Measurements from ENCODE around the gene SLC25A28. TPM values are rescaled to one million over a fixed set of nuclear protein-coding genes. Genes with fewer than 3 reads are reported as not detected.
"Not testable (repeated sequence)": the region's sequence is repeated elsewhere in the genome, so short reads cannot be mapped to it uniquely, and the experiment has no call there.

The SLC25A28 gene
- total RNA-seq, 2 experiments from 2014 or later, result 50.7 to 55.0 TPM

- POLR2A ChIA-PET, result no interaction called here
- Mint-ChIP-seq H3K27ac (no peak overlapping the region), H3K27me3 (ENCODE audit: low read depth) (peaks cover 2% of the 10 kb centered on the region), H3K36me3 (ENCODE audit: low read depth) (peaks cover 11% of the 10 kb centered on the region), H3K4me1 (ENCODE audit: low read depth) (no peaks in the 10 kb centered on the region), H3K9me3 (ENCODE audit: insufficient read depth) (no peaks in the 10 kb centered on the region), H3K4me3 (no peak overlapping the region)
- CTCF ChIA-PET, result interaction anchor here (1.3 to 1.4 kb wide), 2 partner anchors 59 to 213 kb away, joined by 3 to 4 read pairs; no protein-coding TSS in a partner anchor
- DNase-seq (no peak), ATAC-seq (no peak)
Measured at GRCh38 chr10:99605351-99605750, 14.9 kb downstream of the SLC25A28 start.

GRCh38 chr10:99604862-99605261 is 15.4 kb downstream of the SLC25A28 start:
- no peak for DNase-seq
- Mint-ChIP-seq H3K9me3 (ENCODE audit: insufficient read depth) (no peaks in the 10 kb centered on the region), H3K27ac (no peak overlapping the region), H3K27me3 (ENCODE audit: low read depth) (peaks cover 2% of the 10 kb centered on the region), H3K4me3 (no peak overlapping the region), H3K36me3 (ENCODE audit: low read depth) (peaks cover 6% of the 10 kb centered on the region), H3K4me1 (ENCODE audit: low read depth) (no peaks in the 10 kb centered on the region)
- ChIA-PET CTCF (interaction anchor here (1.4 kb wide), 1 partner anchor 58 kb away, joined by 3 read pairs; no protein-coding TSS in a partner anchor), POLR2A (no interaction called here)
- no peak for ATAC-seq

- Mint-ChIP-seq H3K9me3 (ENCODE audit: insufficient read depth) (no peaks in the 10 kb centered on the region), H3K4me1 (ENCODE audit: low read depth) (no peaks in the 10 kb centered on the region), H3K36me3 (ENCODE audit: low read depth) (no peaks in the 10 kb centered on the region), H3K27me3 (ENCODE audit: low read depth) (peaks cover 5% of the 10 kb centered on the region), H3K27ac (no peak overlapping the region), H3K4me3 (no peak overlapping the region)
- ChIA-PET POLR2A (no interaction called here), CTCF (interaction anchor here (1.0 kb wide), 1 partner anchor 15 kb away, joined by 3 read pairs; no protein-coding TSS in a partner anchor)
- DNase-seq (no peak), ATAC-seq (no peak)
Measured at GRCh38 chr10:99598781-99599509, 21.3 kb downstream of the SLC25A28 start.

GRCh38 chr10:99598011-99598410 is 22.2 kb downstream of the SLC25A28 start:
- Mint-ChIP-seq H3K36me3 (ENCODE audit: low read depth) (no peaks in the 10 kb centered on the region), H3K9me3 (ENCODE audit: insufficient read depth) (no peaks in the 10 kb centered on the region), H3K27ac (no peak overlapping the region), H3K27me3 (ENCODE audit: low read depth) (peaks cover 5% of the 10 kb centered on the region), H3K4me3 (no peak overlapping the region), H3K4me1 (ENCODE audit: low read depth) (no peaks in the 10 kb centered on the region)
- DNase-seq, result no peak
- no peak for ATAC-seq
- ChIA-PET CTCF (interaction anchor here (0.7 to 1.0 kb wide), 2 partner anchors 14 to 16 kb away, joined by 3 read pairs; no protein-coding TSS in a partner anchor), POLR2A (no interaction called here)

- ATAC-seq; H3K4me3 Mint-ChIP-seq; H3K4me1 Mint-ChIP-seq (ENCODE audit: low read depth); DNase-seq; CTCF ChIA-PET; H3K9me3 Mint-ChIP-seq (ENCODE audit: insufficient read depth); H3K27me3 Mint-ChIP-seq (ENCODE audit: low read depth); POLR2A ChIA-PET; H3K27ac Mint-ChIP-seq; H3K36me3 Mint-ChIP-seq (ENCODE audit: low read depth): not testable (repeated sequence)
Measured at GRCh38 chr10:99596708-99597107, 23.5 kb downstream of the SLC25A28 start.

- H3K27ac Mint-ChIP-seq, result no peak overlapping the region
- ATAC-seq (no peak), DNase-seq (no peak)
- no peaks in the 10 kb centered on the region for H3K9me3 Mint-ChIP-seq (ENCODE audit: insufficient read depth)
- no peak overlapping the region for H3K4me3 Mint-ChIP-seq
- ChIA-PET POLR2A (no interaction called here), CTCF (no interaction called here)
- no peaks in the 10 kb centered on the region for H3K36me3 Mint-ChIP-seq (ENCODE audit: low read depth)
- H3K27me3 Mint-ChIP-seq (ENCODE audit: low read depth), result peaks cover 5% of the 10 kb centered on the region
- no peaks in the 10 kb centered on the region for H3K4me1 Mint-ChIP-seq (ENCODE audit: low read depth)
Measured at GRCh38 chr10:99595770-99596465, 24.3 kb downstream of the SLC25A28 start.

GRCh38 chr10:99595236-99595635 is 25.0 kb downstream of the SLC25A28 start:
- H3K36me3 Mint-ChIP-seq (ENCODE audit: low read depth), result no peaks in the 10 kb centered on the region
- no peak overlapping the region for H3K4me3 Mint-ChIP-seq
- ATAC-seq, result no peak
- no peak for DNase-seq
- CTCF ChIA-PET, result interaction anchor here (1.1 kb wide), 1 partner anchor 21 kb away, joined by 3 read pairs; no protein-coding TSS in a partner anchor
- H3K27me3 Mint-ChIP-seq (ENCODE audit: low read depth), result peaks cover 5% of the 10 kb centered on the region
- H3K9me3 Mint-ChIP-seq (ENCODE audit: insufficient read depth), result no peaks in the 10 kb centered on the region
- no peaks in the 10 kb centered on the region for H3K4me1 Mint-ChIP-seq (ENCODE audit: low read depth)
- POLR2A ChIA-PET, result interaction anchor here (0.6 kb wide), 1 partner anchor 886 kb away, joined by 4 read pairs; no protein-coding TSS in a partner anchor
- no peak overlapping the region for H3K27ac Mint-ChIP-seq

GRCh38 chr10:99593312-99593711 is 26.9 kb downstream of the SLC25A28 start:
- POLR2A ChIA-PET, result no interaction called here
- no peaks in the 10 kb centered on the region for H3K9me3 Mint-ChIP-seq (ENCODE audit: insufficient read depth)
- no peak overlapping the region for H3K27ac Mint-ChIP-seq
- no peak overlapping the region for H3K4me3 Mint-ChIP-seq
- no peaks in the 10 kb centered on the region for H3K4me1 Mint-ChIP-seq (ENCODE audit: low read depth)
- DNase-seq, result no peak
- H3K36me3 Mint-ChIP-seq (ENCODE audit: low read depth), result no peaks in the 10 kb centered on the region
- H3K27me3 Mint-ChIP-seq (ENCODE audit: low read depth), result peaks cover 5% of the 10 kb centered on the region
- CTCF ChIA-PET, result interaction anchor here (0.8 kb wide), 1 partner anchor 33 kb away, joined by 7 read pairs; no protein-coding TSS in a partner anchor
- no peak for ATAC-seq

GRCh38 chr10:99590799-99591198 is 29.4 kb downstream of the SLC25A28 start:
- no peaks in the 10 kb centered on the region for H3K4me1 Mint-ChIP-seq (ENCODE audit: low read depth)
- H3K9me3 Mint-ChIP-seq (ENCODE audit: insufficient read depth), result no peaks in the 10 kb centered on the region
- ChIA-PET POLR2A (no interaction called here), CTCF (no interaction called here)
- H3K36me3 Mint-ChIP-seq (ENCODE audit: low read depth), result no peaks in the 10 kb centered on the region
- no peak overlapping the region for H3K4me3 Mint-ChIP-seq
- H3K27me3 Mint-ChIP-seq (ENCODE audit: low read depth), result peaks cover 11% of the 10 kb centered on the region
- DNase-seq, result no peak
- H3K27ac Mint-ChIP-seq, result no peak overlapping the region
- no peak for ATAC-seq

- POLR2A ChIA-PET, result no interaction called here
- DNase-seq (no peak), ATAC-seq (no peak)
- Mint-ChIP-seq H3K27ac (no peak overlapping the region), H3K36me3 (ENCODE audit: low read depth) (no peaks in the 10 kb centered on the region), H3K9me3 (ENCODE audit: insufficient read depth) (no peaks in the 10 kb centered on the region), H3K4me3 (no peak overlapping the region), H3K27me3 (ENCODE audit: low read depth) (peaks cover 11% of the 10 kb centered on the region), H3K4me1 (ENCODE audit: low read depth) (no peaks in the 10 kb centered on the region)
- CTCF ChIA-PET, result no interaction called here
Measured at GRCh38 chr10:99583687-99584086, 36.6 kb downstream of the SLC25A28 start.

- ChIA-PET POLR2A (no interaction called here), CTCF (no interaction called here)
- Mint-ChIP-seq H3K9me3 (ENCODE audit: insufficient read depth) (no peaks in the 10 kb centered on the region), H3K27ac (no peak overlapping the region), H3K27me3 (ENCODE audit: low read depth) (peaks cover 7% of the 10 kb centered on the region), H3K36me3 (ENCODE audit: low read depth) (no peaks in the 10 kb centered on the region), H3K4me1 (ENCODE audit: low read depth) (no peaks in the 10 kb centered on the region), H3K4me3 (no peak overlapping the region)
- no peak for ATAC-seq
- no peak for DNase-seq
Measured at GRCh38 chr10:99582255-99582770, 37.9 kb downstream of the SLC25A28 start.

- Mint-ChIP-seq H3K4me3 (no peak overlapping the region), H3K4me1 (ENCODE audit: low read depth) (no peaks in the 10 kb centered on the region), H3K36me3 (ENCODE audit: low read depth) (no peaks in the 10 kb centered on the region), H3K27ac (no peak overlapping the region), H3K9me3 (ENCODE audit: insufficient read depth) (no peaks in the 10 kb centered on the region), H3K27me3 (ENCODE audit: low read depth) (peaks cover 4% of the 10 kb centered on the region)
- POLR2A ChIA-PET, result no interaction called here
- CTCF ChIA-PET, result interaction anchor here (0.9 kb wide), 1 partner anchor 19 kb away, joined by 5 read pairs; no protein-coding TSS in a partner anchor
- ATAC-seq, result no peak
- DNase-seq, result no peak
Measured at GRCh38 chr10:99579971-99580370, 40.3 kb downstream of the SLC25A28 start.

All from activated CD8-positive, alpha-beta T cell treated with anti-CD3 and anti-CD28 coated beads, Interleukin-2, amount 10 ng/mL, durations not matched to agents 7 days and 5 days (primary cell).